GM18867 (cell line): ENCODE data around the gene AUH.

Experiments used
- ATAC-seq: cut with Tn5 transposase; IDR thresholded peaks from one replicate; pipeline ENCODE4 v1.9.1; 2021; ENCODE audit warnings: mild to moderate bottlenecking, moderate library complexity; ENCODE audit not compliant: unreplicated experiment

The AUH gene

GRCh38 chr9:91341258-91341746 is 20.4 kb downstream of the AUH start:
- ATAC-seq: no peak

DNA sequence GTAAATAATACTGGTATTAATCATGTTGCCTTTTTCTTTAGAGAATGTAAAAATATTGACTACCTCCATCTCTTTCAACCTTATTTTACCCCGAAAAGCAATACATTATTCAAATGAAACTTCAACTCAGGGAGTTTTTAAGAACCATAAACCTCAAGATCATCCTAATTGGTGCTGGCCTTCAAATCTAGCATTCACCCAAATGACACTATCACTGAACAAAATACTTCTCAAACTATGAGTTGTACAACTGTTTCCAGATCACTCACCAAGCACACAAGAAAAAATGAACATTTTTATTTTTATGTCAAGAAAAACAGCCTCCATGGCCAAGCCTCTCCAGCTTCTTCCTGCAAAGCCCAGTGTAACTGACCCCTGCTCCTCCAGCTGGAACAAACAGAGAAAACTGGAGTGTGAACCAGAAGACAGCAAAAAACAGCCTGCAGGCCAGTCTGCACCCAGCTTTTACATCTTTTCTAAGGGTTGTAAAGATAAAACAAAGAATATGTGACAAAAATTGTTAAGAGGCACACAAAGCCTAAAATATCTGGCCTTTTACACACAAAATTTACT is 21.2 kb downstream of the AUH start:
- ATAC-seq: no peak

DNA sequence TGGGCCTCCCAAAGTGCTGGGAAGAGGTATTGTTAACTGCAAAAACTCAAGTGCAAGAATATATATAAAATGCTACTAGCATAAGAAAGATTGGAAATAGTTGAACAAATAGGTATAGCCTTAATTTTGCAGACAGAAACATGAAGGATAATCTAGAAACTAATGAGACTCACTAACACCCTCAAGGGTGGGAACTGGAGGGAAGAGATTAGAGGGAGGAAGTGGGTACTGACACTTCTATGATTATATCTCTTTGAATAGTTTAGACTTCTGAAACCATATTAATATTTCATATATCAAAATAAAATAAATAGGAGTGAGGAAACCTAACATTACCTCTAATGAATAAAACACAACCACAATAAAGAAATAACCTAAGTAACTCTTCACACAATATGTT is 23.0 kb downstream of the AUH start:
- ATAC-seq: no peak

GRCh38 chr9:91336786-91337185 is 24.9 kb downstream of the AUH start:
- ATAC-seq: no peak

GRCh38 chr9:91334053-91334452 is 27.7 kb downstream of the AUH start:
- ATAC-seq: no peak

DNA sequence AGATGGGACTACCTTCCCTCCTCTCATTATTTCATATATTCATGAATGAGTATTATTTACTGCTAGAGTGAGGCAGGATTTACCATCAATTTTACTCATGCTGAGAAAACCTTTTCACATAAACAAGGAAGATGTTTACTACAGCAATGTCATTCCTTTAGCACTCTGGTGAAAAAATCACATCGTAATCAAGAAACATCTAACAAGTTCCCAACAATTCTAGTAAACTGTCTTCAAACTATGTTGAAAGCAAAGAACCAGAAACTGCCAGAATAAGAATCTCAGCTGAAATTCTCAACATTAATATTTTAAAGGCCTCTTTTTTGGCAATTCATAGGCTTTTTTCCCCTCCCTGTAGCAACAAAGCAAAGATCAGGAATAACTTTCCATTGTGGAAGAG is 28.2 kb downstream of the AUH start:
- ATAC-seq: no peak

GRCh38 chr9:91332546-91333231 is 29.0 kb downstream of the AUH start:
- no peak for ATAC-seq

- no peak for ATAC-seq
These were observed 29.9 kb downstream of the AUH start for GRCh38 chr9:91331849-91332248.

GRCh38 chr9:91328186-91328585 is 33.5 kb downstream of the AUH start:
- no peak for ATAC-seq

GRCh38 chr9:91321691-91322090 is 40.0 kb downstream of the AUH start:
- no peak for ATAC-seq

- no peak for ATAC-seq
These were observed 41.4 kb downstream of the AUH start for GRCh38 chr9:91320299-91320698.

DNA sequence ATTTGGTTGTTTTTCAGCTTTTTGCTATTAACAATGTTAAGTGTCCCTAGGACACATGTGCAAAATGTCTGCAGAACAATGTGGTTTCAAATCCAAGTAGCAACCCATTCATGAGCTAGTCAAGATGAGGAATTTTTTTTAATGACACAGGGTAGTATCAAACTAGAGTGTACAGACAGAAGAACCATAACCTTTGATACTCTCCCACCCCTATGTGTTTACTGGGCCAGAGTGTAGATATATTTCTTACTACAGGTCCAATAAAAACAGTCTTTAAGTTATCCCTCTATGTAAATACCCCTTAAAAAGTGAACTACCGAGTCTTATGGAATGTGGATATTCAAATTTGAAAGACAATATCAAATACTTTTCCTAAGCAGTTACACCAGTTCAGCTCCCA is 45.6 kb downstream of the AUH start:
- no peak for ATAC-seq

GRCh38 chr9:91315191-91315590 is 46.5 kb downstream of the AUH start:
- ATAC-seq: no peak

- ATAC-seq: no peak
These were observed 48.9 kb downstream of the AUH start for GRCh38 chr9:91312717-91313325.

DNA sequence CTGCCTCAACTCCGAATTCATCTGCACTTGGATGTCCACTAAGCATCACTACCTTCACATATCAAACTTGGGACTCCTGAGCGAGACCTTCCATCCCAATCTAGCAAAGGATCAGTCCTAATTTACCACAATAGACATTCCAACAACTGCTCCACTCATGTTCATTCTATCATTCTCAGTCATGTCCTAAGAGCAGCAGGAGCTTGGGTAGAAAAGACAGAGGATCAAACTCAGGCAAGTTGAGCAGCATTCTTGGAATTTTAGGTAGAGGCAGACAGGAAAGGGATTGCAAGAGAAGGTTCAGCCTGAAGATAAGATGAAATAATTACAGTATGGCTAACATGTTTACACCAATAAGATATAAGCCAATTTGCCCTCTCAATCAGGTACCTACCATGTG is 51.7 kb downstream of the AUH start:
- no peak for ATAC-seq

DNA sequence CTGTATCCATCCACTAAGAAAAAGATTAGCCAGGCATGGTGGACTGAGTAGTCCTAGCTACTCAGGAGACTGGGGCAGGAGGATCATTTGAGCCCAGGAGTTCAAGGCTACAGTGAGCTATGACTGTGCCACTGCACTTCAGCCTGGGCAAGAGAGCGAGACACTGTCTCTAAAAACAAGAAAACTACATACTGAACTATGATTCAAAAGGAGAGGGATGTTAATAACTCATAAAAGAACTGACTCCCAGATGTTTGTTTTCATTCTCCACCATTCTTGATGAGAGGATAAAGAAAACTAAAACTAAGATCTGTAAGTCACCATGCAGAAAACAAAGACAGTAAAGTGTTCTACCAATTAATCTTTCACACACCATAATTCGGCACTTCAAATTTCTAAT is 53.5 kb downstream of the AUH start:
- no peak for ATAC-seq

DNA sequence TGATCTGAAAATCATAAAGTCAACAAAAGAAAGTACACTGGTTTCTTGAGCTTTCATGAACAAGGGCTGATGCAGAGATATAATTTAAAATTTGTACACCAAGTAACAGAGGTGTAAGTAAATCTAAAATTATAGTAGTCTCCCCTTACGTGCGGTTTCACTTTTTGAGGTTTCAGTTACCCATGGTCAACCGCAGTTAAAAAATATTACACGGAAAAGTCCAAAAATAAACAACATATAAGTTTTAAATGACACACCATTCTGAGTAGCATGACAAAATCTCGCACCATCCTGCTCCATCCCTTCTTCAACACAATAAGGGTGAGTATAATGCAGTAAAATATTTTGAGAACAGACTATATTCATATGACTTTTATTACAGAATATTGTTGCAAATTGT is 54.4 kb downstream of the AUH start:
- ATAC-seq: peak; percentile 48

DNA sequence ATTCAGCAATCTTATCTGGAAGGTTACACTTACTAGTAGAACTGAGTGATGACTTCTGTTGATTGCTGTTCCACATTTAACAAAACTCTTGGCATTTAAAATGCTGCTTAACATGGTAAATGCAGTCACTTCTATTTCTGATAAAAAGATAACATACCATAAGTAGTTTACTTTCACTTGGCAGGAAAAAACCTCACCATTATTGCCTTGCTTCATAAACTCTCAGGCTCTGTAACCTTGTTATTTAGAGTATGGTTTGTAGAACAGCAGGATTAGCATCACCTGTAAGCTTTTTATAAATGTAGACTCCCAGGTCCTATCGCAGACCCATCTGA is 55.5 kb downstream of the AUH start:
- ATAC-seq: no peak

DNA sequence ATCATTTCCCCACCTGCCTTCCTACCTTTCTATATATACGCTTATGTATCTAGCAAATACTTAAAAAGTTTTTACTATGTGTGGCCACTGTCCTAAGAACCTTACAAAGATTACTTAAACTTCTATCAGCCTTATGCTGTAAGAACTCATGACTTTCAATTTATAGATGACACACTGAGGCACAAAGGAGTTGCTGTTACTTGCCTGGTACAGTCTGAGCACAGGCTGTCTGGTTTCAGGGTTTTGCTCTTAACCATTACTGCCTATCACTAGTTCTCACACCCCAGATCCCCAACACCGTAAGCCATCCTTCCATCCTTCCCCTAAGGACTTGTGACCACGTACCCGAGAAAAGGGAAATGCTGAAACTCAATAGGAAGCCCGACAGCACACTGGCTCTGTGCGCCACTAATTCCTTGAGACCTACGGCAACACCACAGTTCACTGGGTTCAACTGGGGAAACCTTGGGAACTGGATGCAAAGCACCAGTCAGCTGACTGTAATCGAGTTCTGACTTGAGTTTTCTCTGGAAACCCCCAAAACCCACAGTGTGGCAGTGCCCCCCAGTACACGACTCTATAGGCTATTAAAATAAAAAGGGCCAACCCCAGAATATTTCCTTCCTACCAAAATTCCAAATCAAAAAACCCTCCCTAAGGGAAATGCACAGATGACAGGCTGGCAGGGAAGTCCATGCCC is 56.0 kb downstream of the AUH start:
- ATAC-seq: no peak

DNA sequence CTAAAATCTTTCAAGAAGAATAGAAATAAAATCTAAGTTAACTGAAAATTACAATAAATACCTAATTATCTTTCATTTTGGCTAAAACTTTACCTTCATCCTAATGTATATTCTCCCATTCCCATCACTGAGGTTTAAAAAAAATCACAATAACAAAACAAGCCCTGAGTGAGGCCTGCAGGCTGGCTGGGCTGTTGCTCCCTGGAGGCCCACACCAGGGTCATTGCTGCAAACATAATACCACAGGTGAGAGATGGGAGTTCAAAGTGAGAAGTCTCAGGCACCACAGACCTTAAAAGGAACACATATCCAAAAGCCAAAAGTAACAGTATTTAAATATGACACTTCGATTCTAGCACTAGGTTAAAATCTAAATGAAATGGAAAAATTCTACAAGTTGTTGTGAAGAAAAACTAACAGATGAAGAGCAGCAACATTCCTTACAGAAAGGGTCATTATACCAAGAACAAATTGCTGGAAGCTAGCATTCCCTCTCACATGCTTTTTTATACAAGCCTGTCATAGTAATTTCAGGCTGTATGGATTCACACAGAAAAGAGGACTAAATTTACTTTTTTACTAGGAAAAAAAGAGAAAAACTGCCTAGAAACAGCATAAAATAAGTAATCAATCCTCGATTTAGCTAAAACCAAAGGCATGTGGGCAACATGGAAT is 57.8 kb downstream of the AUH start:
- ATAC-seq: no peak

DNA sequence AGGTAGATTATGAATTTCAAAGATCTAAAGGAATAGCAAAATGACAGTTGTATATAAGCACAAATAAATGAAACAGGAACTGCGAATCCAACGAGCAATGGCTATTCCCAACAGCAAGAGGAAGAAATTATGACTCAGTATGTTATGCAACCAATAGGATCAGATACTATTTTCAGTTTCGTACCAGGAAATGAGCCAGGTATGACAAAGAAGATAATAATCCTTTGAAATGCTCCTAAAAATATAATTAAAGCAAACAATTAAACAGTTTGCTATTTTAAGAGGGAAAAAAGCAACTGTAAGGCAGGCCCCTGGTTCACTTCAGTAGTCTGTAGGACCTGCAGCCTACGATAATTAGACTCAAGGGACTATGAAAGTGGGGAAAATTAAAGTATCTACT is 58.9 kb downstream of the AUH start:
- ATAC-seq: no peak
